GM18498 (cell line): Measurements from ENCODE around the gene KCNJ5.

Experiments used
- ATAC-seq: cut with Tn5 transposase; IDR thresholded peaks from one replicate; pipeline ENCODE4 v1.9.1; 2021; ENCODE audit warnings: mild to moderate bottlenecking, moderate library complexity; ENCODE audit not compliant: unreplicated experiment

Gene KCNJ5

DNA sequence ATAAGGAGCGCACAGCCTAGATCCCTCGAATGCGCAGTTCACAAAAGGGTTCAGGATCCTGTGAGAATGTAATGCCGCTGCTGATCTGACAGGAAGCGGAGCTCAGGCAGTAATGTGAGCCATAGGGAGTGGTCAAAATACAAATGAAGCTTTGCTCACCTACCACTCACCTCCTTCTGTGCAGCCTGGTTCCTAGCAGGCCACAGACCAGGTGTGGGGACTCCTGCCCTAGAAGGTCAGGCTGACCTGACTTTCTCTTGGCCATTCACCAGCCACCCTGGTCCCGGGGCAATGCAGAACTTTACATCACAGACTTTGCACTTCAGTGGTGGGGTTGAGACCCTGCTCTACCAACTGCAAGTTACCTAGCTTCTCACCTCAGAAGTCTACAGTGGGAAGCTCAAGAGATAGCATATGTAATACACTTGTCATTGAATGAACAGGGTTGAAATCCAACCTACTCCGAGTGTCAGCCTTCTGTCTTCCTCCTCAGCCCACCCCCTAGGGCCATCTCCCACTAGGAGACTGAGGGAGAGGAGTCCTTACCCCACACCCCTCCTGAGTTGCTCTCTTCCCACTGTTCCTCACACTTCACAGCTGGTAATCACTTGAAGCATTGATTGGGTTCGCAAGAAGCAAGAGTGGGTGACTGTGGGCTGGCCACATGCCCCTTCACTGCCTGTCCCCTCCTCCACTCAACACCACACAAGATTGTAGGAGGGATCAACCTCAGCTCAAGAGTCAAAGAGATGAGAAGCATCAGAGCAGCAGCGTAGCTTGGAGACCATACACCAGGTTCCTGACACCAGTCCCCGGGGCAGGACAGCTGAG is 22.1 kb upstream of the KCNJ5 start:
- no peak for ATAC-seq

DNA sequence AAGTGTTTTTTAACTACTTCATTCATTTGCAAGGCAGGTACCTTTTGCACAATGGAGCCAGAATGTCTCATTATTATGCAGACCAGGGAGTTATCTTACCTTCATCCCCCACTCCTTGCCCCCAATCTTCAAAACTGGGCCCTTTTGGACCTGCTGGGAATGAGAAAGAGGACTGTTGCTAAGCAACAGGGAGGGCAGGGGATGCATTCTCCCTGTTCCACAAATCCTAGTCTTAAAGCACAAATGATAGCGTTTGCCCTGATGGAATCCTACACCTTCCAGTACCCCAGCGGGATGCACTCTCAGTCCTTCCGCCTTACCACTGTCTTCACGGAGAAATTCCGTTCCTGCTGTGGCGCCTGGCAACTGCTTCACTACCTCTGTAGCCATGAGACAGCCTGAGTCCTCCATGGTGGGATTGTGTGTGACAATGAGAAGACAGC is 20.0 kb upstream of the KCNJ5 start:
- ATAC-seq: no peak

DNA sequence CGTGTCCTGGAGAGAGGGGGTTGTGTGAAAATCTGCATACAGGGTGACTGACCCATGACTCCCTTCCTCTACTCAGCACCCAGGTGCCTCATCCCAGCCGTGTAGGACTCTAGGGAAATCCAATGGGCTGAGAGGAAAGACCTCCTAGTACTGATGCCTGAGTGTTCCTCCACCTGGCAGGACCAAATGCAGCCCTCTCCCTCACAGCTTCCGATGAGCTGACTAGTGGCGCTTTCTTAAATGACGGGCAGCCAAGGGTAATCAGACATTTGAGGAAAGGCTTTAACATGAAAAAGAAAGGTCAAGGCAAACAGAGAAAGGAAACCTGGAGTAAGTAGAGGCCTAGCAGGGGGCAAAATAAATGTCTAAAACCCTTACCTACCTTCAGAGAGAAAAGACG is 19.1 kb upstream of the KCNJ5 start:
- ATAC-seq: no peak

DNA sequence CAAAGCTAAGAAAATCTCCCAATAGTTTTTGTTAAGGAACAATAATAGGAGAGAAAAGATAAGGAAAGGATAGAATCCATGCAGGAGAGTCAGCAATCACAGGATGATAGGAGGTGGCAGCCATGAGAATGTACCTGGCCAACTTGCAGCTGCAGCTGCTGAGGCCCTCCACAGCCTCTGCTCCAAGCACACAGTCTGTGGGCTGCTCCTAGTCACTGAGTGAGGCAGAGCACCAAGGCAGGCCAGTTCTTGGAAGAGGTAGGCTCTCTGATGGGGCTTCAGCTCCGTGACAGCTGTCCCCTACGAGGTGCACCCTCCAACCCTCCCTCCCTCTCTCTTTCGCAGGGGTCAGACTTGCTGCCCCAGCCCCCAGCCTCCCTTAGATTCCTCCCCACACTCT is 18.6 kb upstream of the KCNJ5 start:
- ATAC-seq: no peak

DNA sequence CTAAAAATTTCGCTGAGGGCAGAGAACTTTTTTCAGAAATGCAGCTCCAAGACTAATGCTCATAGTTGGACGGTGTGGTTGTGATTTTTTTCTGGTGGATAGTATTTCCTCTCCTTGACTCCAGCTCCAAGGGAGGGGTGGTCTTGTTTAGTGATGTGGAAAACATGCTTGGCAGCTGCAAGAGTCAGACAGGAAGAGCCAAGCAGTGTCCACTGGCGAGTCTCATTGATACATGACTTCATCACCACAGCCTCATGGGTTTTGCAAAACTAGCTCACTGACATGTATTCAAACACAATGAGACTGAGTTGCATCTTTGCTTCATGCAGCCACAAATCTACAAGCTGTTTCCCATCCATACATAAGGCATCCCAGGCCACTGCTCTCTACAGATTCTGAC is 16.7 kb upstream of the KCNJ5 start:
- no peak for ATAC-seq

DNA sequence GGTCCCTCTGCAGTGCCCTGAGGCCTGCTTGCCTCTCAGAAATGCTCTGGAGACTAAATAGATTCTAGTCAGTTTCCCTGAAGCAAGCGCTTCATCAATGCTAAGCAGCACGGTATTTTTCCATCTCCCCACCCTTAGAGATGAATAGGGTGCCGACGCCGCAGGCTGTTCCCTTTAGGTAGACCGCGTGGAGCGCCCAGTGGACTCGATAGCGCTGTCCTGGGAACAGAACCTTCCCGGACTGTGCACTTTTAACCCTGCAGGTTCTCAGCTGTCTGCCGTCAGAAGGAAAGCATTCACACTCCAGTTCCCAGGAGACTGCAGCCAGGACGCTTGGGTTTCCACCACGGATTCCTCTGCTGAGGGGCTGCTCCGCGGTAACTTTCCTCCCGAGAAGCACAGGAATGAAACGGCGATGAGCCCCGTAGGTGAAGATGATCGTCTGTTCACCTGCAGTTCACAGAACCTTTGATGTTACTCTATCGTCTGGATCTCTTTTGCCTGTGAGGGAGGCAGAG is 15.0 kb upstream of the KCNJ5 start:
- no peak for ATAC-seq

DNA sequence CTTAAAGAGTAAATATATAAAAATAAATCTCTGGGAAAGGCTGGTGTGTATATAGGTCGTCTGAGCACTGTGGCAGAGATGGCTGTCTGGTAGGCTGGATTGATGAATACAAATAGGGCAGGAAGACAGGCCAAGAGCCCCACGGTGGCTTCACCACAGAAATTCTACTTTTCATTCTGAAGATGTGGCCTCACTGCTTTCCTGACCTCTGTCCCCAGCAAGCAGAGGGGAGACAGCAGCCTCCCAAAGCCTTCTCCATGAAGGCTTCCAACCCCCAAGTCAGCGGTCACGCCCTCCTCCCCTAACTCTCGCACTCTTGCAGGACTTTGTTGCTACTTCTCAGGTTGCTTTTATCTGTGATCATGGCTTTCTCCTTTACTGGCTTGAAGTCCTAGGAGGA is 13.4 kb upstream of the KCNJ5 start:
- no peak for ATAC-seq

DNA sequence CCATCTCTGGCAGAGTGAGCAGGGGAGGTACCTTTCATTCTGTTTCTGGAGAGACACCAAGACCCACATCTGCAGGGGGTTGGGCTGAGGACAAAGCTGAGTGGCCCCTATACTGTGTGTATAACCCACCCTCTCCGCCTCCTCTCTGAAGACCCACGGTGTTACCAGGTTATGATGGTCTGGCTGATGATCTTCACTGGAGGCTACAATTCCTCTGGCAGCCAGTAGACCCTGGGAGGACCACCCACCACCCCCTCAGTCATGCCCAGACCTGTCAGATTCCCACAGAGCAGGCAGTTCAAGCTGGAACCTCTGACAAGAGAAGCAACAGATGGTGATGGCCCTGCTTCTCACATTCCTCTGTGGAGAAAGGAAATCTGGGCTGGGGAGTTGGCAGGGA is 12.7 kb upstream of the KCNJ5 start:
- no peak for ATAC-seq

DNA sequence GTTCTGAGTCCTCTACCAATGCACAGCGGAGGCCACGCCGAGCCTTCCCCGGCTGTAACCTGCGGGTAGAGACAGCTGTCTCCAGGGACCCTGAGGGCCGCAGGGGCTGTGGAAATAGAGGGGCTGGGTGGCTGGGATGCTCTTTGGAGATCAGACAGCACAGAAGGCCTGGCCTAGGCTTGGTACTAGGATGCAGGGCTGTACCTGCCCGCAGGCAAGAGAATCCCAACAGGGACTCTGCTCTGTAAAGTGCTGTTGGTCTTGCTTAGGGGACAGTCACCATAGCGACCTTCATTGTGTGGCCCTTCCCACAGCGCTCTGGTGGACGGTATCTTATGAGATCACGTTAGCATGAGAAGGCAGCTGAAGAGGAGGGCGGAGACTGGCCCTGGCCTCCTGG is 11.3 kb upstream of the KCNJ5 start:
- no peak for ATAC-seq

DNA sequence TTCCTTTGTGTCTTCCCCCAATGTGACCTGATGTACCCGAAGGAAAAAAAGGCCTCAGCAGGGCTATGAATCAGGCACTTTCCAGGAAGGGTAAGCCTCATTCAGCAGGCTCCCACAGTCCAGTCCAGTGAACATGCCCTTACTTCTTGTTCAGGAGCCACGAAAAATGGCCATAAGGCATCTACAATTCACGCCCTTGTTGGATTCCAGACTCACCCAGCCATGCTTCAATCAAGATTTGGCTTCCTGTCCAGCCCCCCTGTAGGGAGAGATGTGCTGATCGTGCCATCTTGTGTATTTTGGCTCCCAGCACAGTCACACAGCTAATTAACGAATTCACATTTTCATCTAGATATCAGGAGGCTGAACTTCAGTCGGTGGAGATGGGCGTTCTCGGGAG is 9.9 kb upstream of the KCNJ5 start:
- ATAC-seq: no peak

DNA sequence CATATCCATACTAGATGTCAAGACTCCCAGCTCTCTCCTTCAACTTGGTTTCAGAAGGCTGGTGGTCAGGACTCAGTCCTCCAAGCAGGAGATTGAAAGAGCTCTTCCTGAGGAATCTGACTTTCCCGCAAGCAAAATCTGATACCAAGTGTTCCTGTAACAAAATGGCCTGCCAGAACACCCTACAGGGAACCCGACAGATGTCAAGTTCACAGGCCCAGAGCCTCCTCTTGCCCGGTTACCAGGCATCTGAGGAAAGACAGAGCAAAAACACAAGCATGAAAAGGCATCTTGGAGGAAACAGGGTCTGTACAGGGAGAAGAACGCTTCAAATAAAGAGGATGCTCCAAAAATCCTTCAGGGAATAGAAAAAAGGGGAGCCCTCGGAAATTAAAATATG is 8.7 kb upstream of the KCNJ5 start:
- ATAC-seq: no peak

DNA sequence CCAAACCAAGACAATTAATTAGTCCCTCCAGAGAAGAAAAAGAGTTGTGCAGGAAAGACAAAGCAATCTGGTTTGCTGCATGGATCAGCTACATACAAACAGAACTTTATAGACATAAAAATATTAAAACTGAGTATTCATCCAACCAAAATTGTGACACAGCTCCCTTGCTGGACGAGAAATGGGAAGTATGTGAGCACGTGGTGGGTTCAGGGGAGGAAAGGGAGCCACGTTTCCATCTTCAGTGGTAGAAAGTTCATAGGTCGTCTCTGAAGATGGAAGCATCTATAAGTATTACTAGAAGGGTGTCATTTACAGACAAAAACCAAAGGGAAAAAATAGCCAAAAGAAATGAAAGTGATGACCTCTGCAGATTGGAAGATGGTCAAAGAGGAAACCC is 7.1 kb upstream of the KCNJ5 start:
- no peak for ATAC-seq

DNA sequence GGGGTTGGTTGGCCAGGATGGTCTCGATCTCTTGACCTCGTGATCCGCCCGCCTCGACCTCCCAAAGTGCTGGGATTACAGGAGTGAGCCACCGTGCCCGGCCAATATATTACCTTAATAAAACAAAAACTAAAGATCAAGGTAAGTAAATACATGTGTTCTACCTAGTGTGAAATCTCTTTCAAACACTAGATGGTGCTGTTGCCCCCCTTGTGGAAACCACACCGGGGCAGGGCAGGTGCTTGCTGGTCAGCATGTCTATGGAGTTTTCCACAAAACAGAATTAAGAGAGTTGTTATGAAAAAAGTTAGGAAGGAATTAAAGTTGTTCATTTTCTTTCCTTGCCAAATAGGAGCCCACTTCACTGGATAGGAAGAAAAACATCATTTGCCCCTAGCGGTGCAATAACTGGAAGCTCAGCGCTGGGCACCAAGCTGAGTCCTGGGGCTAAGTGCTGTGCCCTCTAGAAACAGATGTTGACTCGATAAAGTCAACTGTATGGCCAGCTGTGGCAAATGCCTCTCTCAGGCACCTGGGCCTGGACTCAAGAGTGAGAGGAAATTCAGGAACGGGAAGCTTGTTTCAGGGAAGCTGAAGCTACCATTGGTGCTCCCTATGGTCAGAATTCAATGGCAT is 6.3 kb upstream of the KCNJ5 start:
- ATAC-seq: peak; percentile 76

DNA sequence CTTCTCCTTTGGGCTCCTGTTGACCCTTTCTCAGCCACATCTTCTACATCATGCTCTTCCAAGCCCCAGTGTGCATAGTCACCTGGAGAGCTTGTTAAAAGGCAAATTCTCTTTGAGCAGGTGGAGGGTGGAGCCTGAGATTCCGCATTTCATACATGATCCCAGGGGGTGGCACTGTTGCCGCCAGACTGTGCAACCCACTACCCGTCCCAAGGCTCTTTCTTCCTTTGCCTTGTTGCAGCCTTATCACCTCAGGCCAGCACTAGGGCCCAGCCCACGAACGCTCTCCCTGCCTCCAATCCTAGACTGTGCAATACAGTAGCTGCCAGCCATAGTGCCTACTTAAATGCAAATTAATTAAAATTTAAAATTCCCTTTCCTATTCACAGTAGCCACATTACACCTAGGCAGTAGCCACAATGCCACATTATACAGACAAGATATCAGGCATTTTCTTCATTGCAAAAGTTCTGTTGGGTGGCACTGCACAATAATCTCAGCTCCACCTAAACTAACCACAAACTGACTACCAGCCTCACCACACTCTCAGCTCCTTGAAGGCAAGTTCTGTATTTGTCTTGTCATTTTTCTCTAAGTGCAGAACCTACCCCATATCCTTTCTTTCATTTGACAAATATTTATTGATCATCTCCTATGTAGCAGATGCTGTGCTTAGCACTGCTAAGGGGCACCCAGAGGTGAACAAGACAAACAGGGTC is 4.6 kb upstream of the KCNJ5 start:
- ATAC-seq: no peak

DNA sequence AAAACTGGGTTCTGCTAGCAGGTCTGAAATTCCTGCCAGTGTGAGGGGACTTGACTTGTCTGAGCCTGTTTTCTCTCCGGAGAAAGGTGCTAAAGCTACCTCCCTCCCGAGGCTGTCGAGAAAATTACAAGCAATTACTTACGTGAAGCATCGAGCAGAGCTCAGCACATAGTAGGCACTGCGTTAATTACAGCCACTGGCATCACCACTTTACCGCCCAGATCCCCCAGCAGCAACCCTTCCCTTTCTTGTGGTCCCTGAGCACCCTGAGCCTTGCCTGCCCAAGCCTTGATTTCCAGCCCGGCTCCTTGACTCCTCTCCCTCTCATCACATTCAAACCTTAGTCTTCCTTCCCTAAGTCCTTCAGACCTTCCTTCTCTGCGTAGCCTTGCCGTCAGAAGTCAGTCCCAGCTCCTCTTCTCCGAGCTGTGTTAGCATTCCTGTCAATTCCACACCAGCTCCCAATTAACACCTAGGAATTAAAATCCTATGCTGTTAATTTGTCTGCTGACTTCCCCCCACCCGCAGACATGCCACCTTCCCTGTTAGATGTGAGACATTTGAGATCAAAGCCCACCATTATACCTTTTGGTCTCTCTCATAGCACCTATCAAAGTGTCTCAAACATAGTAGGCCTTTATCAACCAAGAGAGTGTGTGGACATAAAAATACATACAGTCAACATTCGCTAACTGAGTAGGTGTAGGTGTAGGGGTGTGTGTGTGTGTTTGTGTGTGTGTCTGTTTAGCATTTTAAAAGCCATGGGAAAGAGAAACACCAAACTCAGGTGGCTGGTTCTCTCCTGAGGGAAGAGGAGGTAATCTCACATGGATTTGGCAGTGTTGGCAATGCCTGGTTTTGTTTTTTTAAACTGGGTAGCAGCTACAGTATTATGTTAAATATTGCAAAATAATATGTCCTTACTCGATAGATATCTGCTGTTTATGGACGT is 2.8 kb upstream of the KCNJ5 start:
- no peak for ATAC-seq

DNA sequence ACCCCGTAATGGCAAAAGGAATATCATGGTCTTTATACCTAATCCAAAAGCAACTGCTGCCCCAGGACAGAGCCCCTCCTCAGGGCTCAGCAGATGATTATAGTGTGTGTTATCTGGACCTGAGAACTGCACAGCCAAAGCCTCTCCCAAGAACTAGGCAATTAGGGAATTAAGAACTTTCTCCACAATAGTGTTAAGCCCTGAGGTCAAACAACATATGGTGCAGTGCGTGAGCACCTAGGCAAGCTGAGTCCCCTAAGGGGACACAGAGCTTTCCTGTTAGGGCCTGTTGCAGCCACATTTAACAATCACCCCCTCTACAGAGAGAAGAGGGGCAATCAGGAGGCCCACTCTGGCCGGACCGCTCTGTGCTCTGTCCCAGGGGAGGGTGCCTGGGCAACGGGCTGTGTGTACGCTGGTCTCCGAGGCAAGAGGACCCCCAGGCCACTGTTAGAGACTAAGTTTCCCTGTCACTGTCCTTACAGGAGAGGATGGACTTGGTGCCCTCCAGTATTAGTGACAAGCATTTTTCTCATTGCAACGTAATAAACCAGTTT is 1.4 kb upstream of the KCNJ5 start:
- ATAC-seq: no peak

DNA sequence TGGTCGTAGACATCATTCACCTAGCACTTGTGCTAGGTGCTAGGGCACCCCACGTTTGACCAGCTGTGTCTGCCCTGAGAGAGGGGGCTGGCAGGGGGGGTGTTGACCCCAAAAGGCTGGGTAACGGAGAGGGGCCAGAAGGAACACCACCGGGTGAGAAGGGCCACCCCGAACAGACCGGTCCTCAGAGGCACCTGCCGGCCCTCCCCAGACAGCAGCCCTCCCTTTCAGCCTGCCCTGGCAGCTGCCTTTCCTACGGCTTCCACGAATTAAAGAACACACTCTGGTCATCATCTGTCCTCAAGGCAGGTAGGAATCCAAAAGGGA is 977 bp upstream of the KCNJ5 start:
- no peak for ATAC-seq

DNA sequence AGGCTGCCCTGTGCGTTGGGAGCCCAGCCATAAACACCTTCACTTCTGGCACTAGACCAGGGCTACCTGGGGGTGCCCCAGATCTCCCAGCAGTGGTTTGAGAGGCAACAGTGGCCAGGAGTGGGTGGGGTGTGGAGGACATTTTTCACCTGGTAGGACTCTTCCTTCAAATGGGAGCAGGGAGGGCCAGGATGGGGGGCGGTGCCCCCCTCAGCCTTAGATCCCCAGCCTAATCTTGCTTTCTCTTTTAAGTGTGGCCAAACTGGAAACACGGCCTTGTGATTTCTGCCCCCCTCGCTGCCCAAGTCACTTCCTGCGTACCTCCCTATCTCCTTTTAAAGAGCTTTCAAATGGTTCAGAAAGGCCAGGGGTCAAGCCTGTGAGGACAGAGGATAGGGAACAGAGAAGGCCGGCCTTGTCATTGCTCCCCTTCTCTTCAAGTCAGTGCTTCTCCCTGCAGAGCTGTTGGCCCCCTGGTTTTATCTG is 800 bp downstream of the KCNJ5 start:
- ATAC-seq: no peak

DNA sequence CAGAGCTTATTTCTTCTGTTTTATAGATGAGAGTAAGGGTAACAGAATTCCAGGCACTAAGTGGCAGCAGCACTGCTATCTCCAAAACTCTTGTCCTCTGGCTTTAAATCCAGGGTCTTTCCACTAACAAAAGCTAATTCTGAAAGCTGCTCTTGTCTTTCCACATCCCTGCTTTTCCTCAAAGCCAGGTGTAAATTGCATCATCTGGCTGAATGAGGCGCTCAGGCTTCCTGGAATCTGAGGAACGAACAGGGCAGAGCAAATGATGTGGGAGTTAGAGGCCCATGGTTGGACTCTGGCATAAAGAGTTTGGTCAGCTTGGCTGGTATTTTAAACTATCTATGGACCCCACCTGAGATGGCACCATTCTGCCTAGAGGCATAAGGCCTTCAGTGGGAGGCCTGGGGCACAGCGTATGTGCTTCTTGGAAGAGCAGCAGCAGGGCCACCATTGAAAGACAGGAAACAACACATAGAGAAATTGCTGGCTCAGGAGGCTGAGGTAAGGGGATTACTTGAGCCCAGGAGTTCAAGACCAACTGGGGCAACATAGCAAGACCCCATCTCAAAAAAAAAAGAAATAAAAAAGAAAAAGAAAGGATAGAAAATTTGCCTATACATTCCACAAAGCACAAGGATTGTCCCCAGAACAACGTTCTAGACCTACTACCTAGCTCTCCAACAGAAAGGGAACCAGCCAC is 1.9 kb downstream of the KCNJ5 start:
- no peak for ATAC-seq
